SK-N-SH treated with all-trans-retinoic acid at 6 μM for 48 hours (cell line): ENCODE measurements around the gene RPS6KA2.

Source experiments
- ATAC-seq: fragments of 200-7000 bp; cut with Tn5 transposase; 3 replicates; pipeline ENCODE4 v1.9.1; 2020; ENCODE audit warnings: mild to moderate bottlenecking, moderate library complexity
- BACH2 ChIP-seq: fragments of 250-450 bp; sonication (Bioruptor Pico); IDR thresholded peaks from 2 replicates; pipeline ENCODE4 v1.9.0; 2021; ENCODE audit warnings: mild to moderate bottlenecking, borderline replicate concordance
- CSDC2 ChIP-seq: fragments of 250-450 bp; sonication (Bioruptor Pico); IDR thresholded peaks from 2 replicates; pipeline ENCODE4 v1.5.0; 2020; ENCODE audit warnings: mild to moderate bottlenecking, moderate library complexity
- GLIS3 ChIP-seq: fragments of 250-450 bp; sonication (Bioruptor Pico); IDR thresholded peaks from 2 replicates; pipeline ENCODE4 v1.5.0; 2020; ENCODE audit warnings: mild to moderate bottlenecking, moderate library complexity
- OSR1 ChIP-seq: fragments of 250-450 bp; sonication (Bioruptor Pico); IDR thresholded peaks from 2 replicates; pipeline ENCODE4 v1.8.0; 2022; ENCODE audit warnings: moderate library complexity, mild to moderate bottlenecking, inconsistent platforms
- PPARA ChIP-seq: fragments of 250-450 bp; sonication (Bioruptor Pico); IDR thresholded peaks from 2 replicates; pipeline ENCODE4 v1.5.0; 2020; ENCODE audit warnings: mild to moderate bottlenecking, borderline replicate concordance
- RARB ChIP-seq: fragments of 250-450 bp; sonication (Bioruptor Pico); IDR thresholded peaks from 2 replicates; pipeline ENCODE4 v1.8.0; 2021; ENCODE audit warnings: mild to moderate bottlenecking, moderate library complexity
- SNAI2 ChIP-seq: fragments of 250-450 bp; sonication (Bioruptor Pico); IDR thresholded peaks from 2 replicates; pipeline ENCODE4 v1.5.0; 2020; ENCODE audit warnings: mild to moderate bottlenecking, moderate library complexity
- TCF4 ChIP-seq: fragments of 250-450 bp; sonication (Bioruptor Pico); IDR thresholded peaks from 2 replicates; pipeline ENCODE4 v1.8.0; 2021; ENCODE audit warnings: mild to moderate bottlenecking, moderate library complexity, borderline replicate concordance
- TOX ChIP-seq: fragments of 250-450 bp; sonication (Bioruptor Pico); IDR thresholded peaks from 2 replicates; pipeline ENCODE4 v1.8.0; 2021; ENCODE audit warnings: mild to moderate bottlenecking, moderate library complexity, borderline replicate concordance
- ZC3H10 ChIP-seq: fragments of 250-450 bp; sonication (Bioruptor Pico); IDR thresholded peaks from 2 replicates; pipeline ENCODE4 v1.5.1; 2021; ENCODE audit warnings: mild to moderate bottlenecking, moderate library complexity
- ZFP3 ChIP-seq: fragments of 250-450 bp; sonication (Bioruptor Pico); IDR thresholded peaks from 2 replicates; pipeline ENCODE4 v1.5.0; 2020; ENCODE audit warnings: mild to moderate bottlenecking, moderate library complexity
- ZFP30 ChIP-seq: fragments of 450-650 bp; formaldehyde crosslinking; IDR thresholded peaks from 2 replicates; pipeline ENCODE4 v1.5.0; 2022; ENCODE audit warnings: mild to moderate bottlenecking, moderate library complexity
- ZNF565 ChIP-seq: fragments of 450-650 bp; formaldehyde crosslinking; conservative IDR thresholded peaks from 2 replicates; pipeline ENCODE4 v1.5.0; 2020; ENCODE audit warnings: low read depth, mild to moderate bottlenecking, moderate library complexity
- ZNF8 ChIP-seq: fragments of 450-650 bp; formaldehyde crosslinking; IDR thresholded peaks from 2 replicates; pipeline ENCODE4 v1.5.0; 2020; ENCODE audit warnings: mild to moderate bottlenecking, moderate library complexity
- TF ChIP-seq, protein P1 (sequence below): fragments of 250-450 bp; sonication (Bioruptor Pico); IDR thresholded peaks from 2 replicates; pipeline ENCODE4 v1.5.0; 2020; ENCODE audit warnings: mild to moderate bottlenecking, moderate library complexity
- TF ChIP-seq, protein P2 (sequence below): fragments of 250-450 bp; sonication (Bioruptor Pico); IDR thresholded peaks from 2 replicates; pipeline ENCODE4 v1.8.0; 2021; ENCODE audit warnings: low read depth, mild to moderate bottlenecking, moderate library complexity, borderline replicate concordance
- TF ChIP-seq, protein P3 (sequence below): fragments of 250-450 bp; sonication (Bioruptor Pico); IDR thresholded peaks from 2 replicates; pipeline ENCODE4 v1.8.0; 2020; ENCODE audit warnings: mild to moderate bottlenecking, moderate library complexity, borderline replicate concordance
- TF ChIP-seq, protein P4 (sequence below): fragments of 250-450 bp; sonication (Bioruptor Pico); IDR thresholded peaks from 2 replicates; pipeline ENCODE4 v1.5.1; 2021; ENCODE audit warnings: mild to moderate bottlenecking, moderate library complexity

The RPS6KA2 gene

DNA sequence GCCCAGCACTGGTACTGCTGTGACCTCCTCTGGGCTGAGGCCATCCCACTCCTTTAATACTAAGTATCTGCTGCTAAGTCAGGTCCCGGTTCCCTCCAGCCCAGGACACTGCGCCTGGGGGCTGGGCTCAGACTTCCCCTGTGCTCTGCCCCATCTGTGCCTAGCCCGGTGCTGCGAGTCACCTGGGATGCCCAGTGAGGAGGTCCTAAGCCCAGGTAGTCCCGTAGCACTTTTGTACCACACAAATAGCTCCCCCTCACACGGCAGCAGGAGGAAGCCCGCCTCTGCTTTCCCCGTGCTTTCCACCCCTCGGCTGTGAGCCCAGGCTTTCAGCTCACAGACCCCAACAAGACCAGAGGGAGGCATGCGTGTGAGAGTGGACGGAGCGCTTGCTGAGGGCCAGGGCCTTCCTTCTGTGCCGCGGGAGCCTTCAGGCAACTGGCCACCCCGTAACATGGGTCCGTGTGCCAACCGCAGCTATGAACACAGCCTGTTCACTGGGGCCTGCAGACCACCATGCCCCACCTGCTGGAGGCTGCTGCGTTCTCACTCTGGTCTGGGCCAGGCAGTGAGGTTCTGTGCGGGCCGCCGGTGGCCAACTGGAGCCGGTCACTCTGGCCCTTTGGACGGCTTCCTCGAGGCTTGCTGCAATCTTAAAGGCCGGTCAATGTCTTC lies 164.5 kb downstream of the RPS6KA2 start:
- ATAC-seq: no peak
- TF ChIP-seq ZFP30 (CRISPR knock-in tag) (no peak), ZC3H10 (CRISPR knock-in tag) (no peak), OSR1 (no peak), TCF4 (no peak), TOX (CRISPR knock-in tag) (no peak), ZNF565 (CRISPR knock-in tag) (no peak), CSDC2 (CRISPR knock-in tag) (no peak), ZNF8 (no peak), PPARA (CRISPR knock-in tag) (no peak), GLIS3 (CRISPR knock-in tag) (no peak)
- TF ChIP-seq, protein P1, sequence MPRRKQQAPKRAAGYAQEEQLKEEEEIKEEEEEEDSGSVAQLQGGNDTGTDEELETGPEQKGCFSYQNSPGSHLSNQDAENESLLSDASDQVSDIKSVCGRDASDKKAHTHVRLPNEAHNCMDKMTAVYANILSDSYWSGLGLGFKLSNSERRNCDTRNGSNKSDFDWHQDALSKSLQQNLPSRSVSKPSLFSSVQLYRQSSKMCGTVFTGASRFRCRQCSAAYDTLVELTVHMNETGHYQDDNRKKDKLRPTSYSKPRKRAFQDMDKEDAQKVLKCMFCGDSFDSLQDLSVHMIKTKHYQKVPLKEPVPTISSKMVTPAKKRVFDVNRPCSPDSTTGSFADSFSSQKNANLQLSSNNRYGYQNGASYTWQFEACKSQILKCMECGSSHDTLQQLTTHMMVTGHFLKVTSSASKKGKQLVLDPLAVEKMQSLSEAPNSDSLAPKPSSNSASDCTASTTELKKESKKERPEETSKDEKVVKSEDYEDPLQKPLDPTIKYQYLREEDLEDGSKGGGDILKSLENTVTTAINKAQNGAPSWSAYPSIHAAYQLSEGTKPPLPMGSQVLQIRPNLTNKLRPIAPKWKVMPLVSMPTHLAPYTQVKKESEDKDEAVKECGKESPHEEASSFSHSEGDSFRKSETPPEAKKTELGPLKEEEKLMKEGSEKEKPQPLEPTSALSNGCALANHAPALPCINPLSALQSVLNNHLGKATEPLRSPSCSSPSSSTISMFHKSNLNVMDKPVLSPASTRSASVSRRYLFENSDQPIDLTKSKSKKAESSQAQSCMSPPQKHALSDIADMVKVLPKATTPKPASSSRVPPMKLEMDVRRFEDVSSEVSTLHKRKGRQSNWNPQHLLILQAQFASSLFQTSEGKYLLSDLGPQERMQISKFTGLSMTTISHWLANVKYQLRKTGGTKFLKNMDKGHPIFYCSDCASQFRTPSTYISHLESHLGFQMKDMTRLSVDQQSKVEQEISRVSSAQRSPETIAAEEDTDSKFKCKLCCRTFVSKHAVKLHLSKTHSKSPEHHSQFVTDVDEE (CRISPR knock-in tag): no peak
- TF ChIP-seq, protein P2, sequence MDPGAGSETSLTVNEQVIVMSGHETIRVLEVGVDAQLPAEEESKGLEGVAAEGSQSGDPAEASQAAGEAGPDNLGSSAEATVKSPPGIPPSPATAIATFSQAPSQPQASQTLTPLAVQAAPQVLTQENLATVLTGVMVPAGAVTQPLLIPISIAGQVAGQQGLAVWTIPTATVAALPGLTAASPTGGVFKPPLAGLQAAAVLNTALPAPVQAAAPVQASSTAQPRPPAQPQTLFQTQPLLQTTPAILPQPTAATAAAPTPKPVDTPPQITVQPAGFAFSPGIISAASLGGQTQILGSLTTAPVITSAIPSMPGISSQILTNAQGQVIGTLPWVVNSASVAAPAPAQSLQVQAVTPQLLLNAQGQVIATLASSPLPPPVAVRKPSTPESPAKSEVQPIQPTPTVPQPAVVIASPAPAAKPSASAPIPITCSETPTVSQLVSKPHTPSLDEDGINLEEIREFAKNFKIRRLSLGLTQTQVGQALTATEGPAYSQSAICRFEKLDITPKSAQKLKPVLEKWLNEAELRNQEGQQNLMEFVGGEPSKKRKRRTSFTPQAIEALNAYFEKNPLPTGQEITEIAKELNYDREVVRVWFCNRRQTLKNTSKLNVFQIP (CRISPR knock-in tag): no peak
- TF ChIP-seq, protein P3, sequence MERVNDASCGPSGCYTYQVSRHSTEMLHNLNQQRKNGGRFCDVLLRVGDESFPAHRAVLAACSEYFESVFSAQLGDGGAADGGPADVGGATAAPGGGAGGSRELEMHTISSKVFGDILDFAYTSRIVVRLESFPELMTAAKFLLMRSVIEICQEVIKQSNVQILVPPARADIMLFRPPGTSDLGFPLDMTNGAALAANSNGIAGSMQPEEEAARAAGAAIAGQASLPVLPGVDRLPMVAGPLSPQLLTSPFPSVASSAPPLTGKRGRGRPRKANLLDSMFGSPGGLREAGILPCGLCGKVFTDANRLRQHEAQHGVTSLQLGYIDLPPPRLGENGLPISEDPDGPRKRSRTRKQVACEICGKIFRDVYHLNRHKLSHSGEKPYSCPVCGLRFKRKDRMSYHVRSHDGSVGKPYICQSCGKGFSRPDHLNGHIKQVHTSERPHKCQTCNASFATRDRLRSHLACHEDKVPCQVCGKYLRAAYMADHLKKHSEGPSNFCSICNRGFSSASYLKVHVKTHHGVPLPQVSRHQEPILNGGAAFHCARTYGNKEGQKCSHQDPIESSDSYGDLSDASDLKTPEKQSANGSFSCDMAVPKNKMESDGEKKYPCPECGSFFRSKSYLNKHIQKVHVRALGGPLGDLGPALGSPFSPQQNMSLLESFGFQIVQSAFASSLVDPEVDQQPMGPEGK: no peak

DNA sequence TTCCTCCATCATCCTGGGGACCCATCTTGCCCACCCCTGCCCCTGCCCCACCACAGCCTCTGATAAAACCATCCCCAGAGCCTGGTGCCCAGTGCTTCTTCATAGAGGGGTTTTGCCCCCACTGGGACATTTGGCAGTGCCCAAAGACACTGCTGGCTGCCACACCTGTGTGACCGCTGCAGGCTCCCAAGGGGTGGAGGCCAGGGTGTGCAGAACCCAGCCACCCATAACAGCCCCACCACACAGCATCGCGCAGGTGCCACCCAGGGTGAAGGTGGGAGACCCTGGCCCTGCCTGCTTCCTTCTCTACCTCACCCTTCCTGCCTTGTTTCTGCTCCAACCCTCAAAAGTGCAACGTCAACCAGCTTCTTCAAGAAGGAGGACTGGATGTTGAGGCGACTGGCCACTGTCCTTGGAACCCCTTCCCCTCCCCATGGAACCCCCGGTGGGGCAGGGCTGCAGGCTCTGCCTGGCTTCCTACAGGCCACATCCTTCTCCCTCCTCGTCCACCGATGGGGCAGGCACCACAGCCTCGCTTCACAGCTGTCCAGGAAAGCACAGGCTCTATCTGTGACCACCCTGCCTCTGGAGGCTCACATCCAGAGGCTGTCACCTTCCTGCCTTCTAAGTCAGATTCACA lies 165.1 kb downstream of the RPS6KA2 start:
- TF ChIP-seq SNAI2 (CRISPR knock-in tag) (no peak), ZNF8 (no peak), BACH2 (no peak)
- ATAC-seq: no peak

DNA sequence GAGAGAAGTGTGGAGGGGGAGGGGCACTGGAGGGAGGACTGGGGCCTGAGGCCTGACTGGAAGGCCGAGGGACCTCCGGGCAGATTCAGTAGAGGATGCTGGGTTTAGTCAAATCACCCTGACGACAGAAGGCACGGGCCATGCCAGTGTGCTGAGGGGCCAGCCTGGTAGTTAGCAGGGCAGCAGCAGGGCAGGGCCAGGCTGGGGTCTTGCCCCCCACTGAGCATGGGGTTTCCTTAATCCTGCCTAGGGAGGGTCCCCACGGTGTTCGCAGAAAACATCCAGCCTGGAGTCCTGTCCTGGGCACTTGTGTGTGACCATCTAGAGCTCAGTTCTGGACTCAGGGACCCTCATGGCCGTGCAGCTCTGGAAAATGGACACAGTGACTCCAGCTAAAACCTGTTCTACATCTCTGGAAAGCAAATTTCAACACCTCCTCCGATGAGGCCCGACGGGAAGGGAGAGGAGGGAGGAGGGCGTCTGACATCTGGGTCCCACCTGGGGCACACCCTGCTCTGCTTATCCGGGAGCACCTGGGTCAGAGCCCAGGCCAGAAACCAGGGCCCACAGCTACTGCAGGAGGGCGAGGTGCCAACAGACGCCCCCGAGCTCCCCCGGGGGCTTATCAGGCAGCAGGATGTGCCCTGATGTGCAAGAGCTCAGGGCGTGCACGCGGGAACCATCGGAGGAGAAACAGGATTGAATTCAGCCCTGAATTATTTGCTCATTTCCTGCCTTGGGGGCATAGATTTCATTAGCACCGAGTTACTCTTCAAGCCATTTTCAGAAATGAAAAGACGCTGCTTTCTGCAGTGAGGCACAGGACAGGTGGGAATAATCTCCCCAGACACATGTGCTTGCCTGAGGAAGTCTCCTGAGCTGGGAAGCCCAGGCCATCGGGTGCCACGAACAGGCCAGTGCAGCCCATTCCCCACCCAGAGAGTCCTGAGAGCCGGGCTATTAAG lies 166.3 kb downstream of the RPS6KA2 start:
- no peak; the same call in 2 of the 3 replicates for ATAC-seq

DNA sequence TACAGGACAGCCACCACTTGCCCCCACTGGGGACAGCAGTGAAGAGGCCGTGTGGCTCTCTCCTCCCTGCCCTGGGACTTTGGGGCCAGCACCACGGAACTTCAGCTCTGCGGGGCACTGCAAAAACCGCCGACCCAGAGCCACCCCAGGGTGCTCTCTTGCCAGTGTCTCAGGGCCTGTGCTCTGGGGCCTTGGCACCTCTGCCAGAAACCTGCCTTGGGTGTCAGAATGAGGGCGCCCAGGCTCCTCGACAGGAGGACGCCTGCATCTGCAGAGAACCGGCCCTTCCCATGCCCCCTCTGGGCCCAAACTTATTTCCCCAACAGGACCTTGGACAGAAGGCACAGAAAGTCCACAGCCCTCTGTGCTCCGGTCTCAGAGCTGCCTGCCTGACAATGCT lies 167.1 kb downstream of the RPS6KA2 start:
- TF ChIP-seq, protein P2 (CRISPR knock-in tag): no peak
- TF ChIP-seq, protein P4, sequence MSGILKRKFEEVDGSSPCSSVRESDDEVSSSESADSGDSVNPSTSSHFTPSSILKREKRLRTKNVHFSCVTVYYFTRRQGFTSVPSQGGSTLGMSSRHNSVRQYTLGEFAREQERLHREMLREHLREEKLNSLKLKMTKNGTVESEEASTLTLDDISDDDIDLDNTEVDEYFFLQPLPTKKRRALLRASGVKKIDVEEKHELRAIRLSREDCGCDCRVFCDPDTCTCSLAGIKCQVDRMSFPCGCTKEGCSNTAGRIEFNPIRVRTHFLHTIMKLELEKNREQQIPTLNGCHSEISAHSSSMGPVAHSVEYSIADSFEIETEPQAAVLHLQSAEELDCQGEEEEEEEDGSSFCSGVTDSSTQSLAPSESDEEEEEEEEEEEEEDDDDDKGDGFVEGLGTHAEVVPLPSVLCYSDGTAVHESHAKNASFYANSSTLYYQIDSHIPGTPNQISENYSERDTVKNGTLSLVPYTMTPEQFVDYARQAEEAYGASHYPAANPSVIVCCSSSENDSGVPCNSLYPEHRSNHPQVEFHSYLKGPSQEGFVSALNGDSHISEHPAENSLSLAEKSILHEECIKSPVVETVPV (CRISPR knock-in tag): no peak
- TF ChIP-seq ZFP30 (CRISPR knock-in tag): no peak
- no peak for TF ChIP-seq RARB (CRISPR knock-in tag)
- TF ChIP-seq TOX (CRISPR knock-in tag): no peak
- TF ChIP-seq, protein P3: no peak
- TF ChIP-seq, protein P1 (CRISPR knock-in tag): no peak
- TF ChIP-seq GLIS3 (CRISPR knock-in tag): no peak
- TF ChIP-seq CSDC2 (CRISPR knock-in tag): no peak
- TF ChIP-seq ZC3H10 (CRISPR knock-in tag): no peak
- no peak for TF ChIP-seq ZFP3
- ATAC-seq: no peak

More for the DNA sequence above, 166.3 kb downstream of the RPS6KA2 start:
- TF ChIP-seq SNAI2 (CRISPR knock-in tag) (no peak), TCF4 (peak; percentile 43; the same call in 1 of the 2 replicates)
